GM21576 (cell line): ENCODE data around the gene DAPK1.

ENCODE experiments used
- ATAC-seq: cut with Tn5 transposase; IDR thresholded peaks from one replicate; pipeline ENCODE4 v1.9.1; 2021; ENCODE audit warnings: mild to moderate bottlenecking, moderate library complexity; ENCODE audit not compliant: unreplicated experiment

DAPK1 gene

GRCh38 chr9:87662808-87663528 is 165.3 kb downstream of the DAPK1 start:
- ATAC-seq = peak; percentile 59

- no peak for ATAC-seq
Observed at GRCh38 chr9:87663556-87663955, 165.9 kb downstream of the DAPK1 start.

DNA sequence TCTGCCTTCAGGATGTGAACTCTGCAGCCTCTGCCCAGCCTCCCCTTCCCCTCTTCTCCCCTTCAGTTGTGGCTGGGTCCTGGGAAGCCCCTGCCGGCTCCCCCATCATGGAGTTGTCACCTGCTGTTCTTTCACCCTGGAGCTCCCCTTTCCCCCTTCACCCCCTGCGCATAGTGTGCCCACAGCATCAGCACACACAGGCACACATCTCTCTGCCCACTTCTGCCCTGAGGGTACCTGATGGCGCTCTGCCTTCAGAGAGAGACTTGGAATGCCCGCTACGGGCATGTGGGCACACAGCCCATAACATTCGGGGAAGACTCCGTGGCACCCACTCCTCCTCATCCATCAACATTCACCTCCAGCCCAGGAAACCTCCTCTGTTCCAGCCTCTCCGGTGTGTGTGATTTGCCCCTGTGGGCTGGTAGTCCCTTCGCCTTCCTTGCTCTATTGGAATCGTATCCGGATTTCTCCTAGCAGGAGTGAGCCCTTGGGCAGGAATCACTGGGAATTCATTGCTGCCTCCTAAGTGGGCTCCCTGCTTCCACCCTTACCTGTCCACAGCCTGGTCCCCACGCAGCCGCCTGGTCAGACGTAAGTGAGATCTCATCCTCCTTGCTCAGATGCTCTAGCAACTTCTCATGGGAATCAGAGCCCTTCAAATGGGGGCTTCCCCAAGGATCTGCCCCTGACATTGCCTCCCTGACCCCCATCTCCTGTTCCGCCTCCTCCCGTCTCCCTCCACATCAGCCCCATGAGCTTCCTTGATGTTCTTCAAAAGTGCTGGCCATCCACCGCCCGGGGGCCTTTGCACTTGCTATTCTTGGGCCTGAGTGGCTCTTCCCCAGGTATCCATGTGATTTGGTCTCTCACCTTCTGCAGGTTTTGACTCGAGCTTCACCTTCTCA is 166.7 kb downstream of the DAPK1 start:
- ATAC-seq = no peak

- ATAC-seq = no peak
Observed at GRCh38 chr9:87665505-87665904, 167.8 kb downstream of the DAPK1 start.

DNA sequence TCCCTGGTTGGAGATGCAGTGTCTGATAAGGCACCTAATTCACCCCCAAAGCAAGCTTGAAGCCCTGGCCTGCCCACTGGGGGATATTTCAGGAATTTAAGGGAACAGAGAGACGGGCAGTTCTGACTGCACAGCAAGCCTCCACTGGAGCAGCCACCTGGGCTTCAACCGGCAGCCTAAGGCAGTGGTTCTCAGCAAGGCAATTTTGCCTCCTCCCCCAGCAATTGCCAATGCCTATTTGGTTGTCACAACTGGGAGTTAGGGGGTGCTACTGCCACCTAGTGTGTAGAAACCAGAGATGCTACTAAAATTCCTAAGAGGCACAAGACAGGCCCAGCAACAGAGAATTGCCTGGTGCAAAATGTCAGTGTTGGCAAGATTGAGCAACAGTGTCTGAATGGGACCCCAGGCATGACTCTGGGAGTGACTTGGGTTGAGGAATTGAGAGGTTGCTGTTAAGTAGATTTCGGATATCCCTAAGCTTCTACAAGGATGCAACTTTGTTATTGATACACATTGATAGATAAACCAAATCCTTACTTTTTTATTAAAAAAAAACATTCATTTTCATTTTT is 169.6 kb downstream of the DAPK1 start:
- ATAC-seq = no peak

DNA sequence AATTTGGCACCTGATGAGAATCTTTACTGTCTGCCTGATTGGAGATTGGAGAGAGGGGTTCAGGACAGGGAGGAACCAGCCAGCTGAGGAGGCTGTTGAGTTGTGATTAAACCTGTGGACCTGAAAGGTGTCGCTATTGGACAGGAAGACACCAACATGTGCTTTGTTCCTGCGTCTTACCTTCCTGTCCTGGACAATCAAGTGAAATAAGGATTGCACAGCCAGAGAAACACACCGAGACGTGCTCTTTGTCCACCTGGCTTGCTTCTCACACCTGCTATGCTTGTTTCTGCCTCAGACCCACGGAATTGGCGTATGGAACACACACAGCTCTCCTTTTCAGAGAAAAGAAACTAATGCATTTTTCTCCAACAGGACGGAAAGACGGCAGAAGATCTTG is 170.6 kb downstream of the DAPK1 start:
- ATAC-seq = no peak

DNA sequence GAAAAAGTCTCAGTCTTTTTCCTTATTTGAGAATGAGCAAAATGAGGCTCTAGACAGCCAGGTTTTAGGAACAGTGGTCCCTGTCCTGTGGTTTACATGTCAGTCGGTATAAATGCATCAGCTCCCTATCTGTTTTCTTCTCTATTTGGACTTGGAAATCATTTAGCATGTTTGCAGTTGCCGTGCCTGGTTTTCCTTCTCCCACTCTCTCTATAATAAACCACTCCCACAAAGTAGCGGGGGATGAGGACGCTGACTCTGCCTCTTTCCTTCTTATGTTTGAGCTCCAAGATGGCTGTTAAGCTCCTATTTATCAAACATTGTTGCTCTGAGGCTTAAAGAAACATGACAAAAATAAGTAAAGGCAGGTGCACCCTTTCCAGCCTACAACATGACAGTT is 171.1 kb downstream of the DAPK1 start:
- ATAC-seq = no peak

- no peak for ATAC-seq
Observed at GRCh38 chr9:87670572-87671264, 173.1 kb downstream of the DAPK1 start.

GRCh38 chr9:87671478-87671877 is 173.8 kb downstream of the DAPK1 start:
- ATAC-seq = no peak

DNA sequence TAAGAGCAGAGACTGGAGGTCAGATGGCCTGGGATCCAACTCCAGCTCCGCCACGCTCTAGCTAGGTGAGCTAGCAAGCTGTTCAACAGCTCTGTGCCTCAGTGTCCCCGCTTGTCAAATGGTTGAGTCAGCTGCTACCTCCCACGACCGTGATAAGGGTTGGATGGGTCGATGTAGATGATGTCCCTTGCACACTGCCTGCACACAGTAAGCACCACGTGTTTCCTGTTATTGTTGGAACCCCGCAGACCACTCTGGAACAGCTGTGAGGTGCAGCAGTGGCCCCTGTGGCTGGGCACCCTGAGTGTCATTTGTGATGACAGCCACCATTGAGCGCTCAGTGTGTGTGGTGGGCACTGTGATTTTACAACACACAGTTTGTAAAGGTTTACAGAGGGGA is 174.3 kb downstream of the DAPK1 start:
- no peak for ATAC-seq

DNA sequence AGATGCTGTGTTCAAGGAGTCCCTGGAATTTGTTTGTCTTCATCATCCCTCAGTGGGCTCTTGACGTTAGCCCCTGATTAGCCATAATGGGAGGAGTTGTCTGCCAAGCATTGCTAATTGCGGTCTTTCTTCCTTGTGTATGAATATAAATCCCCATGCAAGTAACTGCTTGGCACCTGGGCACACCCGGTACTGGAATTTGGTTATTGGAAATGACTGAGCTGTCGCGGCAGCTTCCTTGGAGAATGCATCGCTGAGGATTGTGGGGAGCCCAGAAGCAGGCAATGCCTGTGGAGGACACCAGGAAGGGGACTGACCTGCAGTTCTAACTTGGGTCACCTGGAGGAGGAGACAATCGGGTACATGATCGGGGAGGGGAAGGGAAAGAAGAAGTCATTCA is 174.9 kb downstream of the DAPK1 start:
- no peak for ATAC-seq

- no peak for ATAC-seq
Observed at GRCh38 chr9:87673446-87674120, 175.9 kb downstream of the DAPK1 start.

DNA sequence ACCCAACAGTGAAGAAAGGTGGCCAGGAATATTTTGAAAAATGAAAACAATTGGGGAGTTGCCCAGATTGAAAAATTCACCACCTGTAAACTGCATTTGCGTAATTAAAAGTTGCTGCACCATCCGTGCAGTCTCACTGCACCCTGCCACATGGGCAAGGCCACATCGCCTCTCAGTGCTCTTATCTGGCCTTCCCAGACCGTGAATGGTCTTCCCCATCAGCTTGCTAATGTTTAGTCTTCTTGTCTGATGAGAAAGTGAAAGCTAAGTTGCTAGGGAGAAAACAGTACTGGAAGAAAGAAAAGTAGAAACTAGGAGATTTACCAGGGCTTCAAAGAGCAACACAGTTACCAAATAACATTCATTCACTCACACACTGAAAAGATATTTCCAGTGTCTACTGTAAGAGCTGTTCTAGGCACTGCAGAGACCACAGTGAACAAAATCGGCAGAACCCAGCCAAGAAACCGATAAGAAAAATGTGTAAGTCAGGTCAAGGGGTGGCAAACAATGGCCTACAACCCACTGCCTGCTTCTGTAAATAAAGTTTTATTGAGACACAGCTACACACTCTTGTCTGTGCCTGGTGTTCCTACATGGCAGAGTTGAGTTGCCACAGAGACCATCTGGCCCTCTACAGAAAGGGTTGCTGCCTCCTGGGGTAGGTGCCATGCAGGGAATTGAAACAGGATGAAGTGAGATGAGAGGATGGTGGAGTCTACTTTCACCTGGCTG is 177.1 kb downstream of the DAPK1 start:
- ATAC-seq = no peak

GRCh38 chr9:87675906-87676515 is 178.3 kb downstream of the DAPK1 start:
- no peak for ATAC-seq

- no peak for ATAC-seq
Observed at GRCh38 chr9:87676976-87677775, 179.5 kb downstream of the DAPK1 start.

DNA sequence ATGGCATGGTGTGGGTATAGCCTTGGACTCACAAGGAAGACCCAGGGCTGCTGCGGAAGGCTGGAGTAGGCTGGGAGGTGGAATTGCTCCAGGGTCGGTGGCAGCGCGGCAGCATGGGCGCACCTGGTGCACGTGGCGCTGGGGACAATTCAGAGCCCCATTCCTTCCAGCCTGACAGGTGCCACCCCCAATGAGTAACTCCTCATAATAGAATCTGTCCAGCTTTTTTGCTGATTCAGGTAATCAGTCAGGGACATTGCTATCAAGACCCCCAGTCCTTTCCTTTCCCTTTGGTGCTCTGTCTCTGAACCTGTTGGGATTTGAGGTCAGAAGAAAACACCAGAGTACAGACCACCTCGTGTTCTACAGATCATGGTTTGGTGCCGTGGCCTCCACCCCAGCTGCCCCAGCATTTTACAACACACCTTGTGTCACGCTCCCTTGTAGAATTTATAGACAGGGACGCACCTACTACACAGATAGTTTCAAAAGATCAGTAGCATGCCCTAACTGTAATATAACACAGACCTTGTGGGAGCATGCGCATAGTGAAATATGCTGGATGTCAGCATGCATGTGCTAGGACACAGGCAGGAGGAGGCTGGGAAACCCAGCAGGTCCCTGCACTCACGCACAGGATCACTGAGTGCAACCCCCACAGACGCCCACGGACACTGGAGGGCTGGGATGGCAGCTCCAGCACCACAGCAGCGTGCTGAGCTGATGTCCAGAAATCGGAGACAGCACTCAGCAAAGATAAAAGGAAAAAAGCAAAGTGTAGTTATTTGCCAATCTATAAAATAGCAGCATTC is 180.3 kb downstream of the DAPK1 start:
- no peak for ATAC-seq

DNA sequence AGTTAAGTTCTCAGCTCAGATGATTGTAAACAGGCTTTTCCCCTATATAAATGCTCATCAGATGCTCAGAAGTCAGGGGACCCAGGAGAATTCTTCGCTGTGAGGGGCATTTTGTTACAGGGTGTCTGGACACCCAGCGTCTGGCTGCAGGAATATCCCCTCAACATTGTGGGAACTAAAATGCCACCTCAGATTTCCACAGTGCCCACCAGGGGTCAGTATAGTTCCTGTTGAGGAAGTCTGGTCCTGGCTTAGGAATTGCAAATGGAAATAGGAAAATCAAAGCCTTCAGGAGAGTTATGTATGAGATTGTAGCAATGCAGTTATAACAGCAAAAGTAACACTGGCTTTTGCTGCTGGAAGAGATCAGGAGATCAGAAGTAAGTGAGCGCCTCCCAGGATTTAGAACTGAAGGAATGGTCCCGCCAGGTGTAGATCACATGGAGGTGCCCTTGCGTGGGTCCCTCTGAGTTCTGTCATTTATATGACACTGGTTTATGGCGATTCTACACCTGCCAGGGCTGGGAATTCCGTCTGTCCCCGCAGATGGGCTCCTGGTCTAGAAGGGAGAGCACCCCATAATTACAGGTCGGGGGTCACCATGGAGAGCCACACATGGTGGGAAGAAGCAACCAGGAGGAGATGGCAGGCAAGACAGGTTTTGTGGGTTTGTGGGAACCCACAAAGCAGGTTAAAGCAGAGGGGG is 181.1 kb downstream of the DAPK1 start:
- ATAC-seq = no peak
